ENCODE results near the gene CHTOP. TPM values are rescaled to one million over a fixed set of nuclear protein-coding genes. Genes with fewer than 3 reads are reported as not detected.
"Not testable (repeated sequence)": the region's sequence is repeated elsewhere in the genome, so short reads cannot be mapped to it uniquely, and the experiment has no call there.

The CHTOP gene
- polyA plus RNA-seq, 1 donor: 99.4 TPM

- no CpG with 5 or more reads among the region's 35 CpGs for WGBS (ENCODE audit: insufficient coverage, low lambda C conversion rate)
- no peaks in the 10 kb centered on the region for H3K27me3 ChIP-seq (ENCODE audit: control insufficient read depth, insufficient read depth, low read length)
- DNase-seq: peak; percentile 99 to 100
- H3K9me3 ChIP-seq (ENCODE audit: control insufficient read depth, low read depth, low read length): no peaks in the 10 kb centered on the region
- H3K4me1 ChIP-seq (ENCODE audit: control insufficient read depth, insufficient read depth, low read length): no peaks in the 10 kb centered on the region
- peak within 1 kb of the TSS; percentile 93 for H3K27ac ChIP-seq (ENCODE audit: low read length)
- peak within 1 kb of the TSS; percentile 78 for H3K4me3 ChIP-seq (ENCODE audit: low read length)
- H3K36me3 ChIP-seq (ENCODE audit: control insufficient read depth, insufficient read depth, low read length): peaks cover 27% of the 10 kb centered on the region
These were observed 37.2 kb downstream of the CHTOP start, which contains the start of gene ILF2 for GRCh38 chr1:153670859-153671627. Gene ILF2, minus strand, starts transcription at chr1:153670993. Its CDS starts 71 bp downstream, at chr1:153670922.

GRCh38 chr1:153671628-153672353 is 37.9 kb downstream of the CHTOP start:
- not testable (repeated sequence) for DNase-seq; H3K9me3 ChIP-seq (ENCODE audit: control insufficient read depth, low read depth, low read length); H3K4me1 ChIP-seq (ENCODE audit: control insufficient read depth, insufficient read depth, low read length); H3K27me3 ChIP-seq (ENCODE audit: control insufficient read depth, insufficient read depth, low read length)
- Histone ChIP-seq H3K27ac (ENCODE audit: low read length) (peak overlapping the region; percentile 93), H3K4me3 (ENCODE audit: low read length) (peak overlapping the region; percentile 73), H3K36me3 (ENCODE audit: control insufficient read depth, insufficient read depth, low read length) (peaks cover 19% of the 10 kb centered on the region)
- WGBS (ENCODE audit: insufficient coverage, low lambda C conversion rate): 19% methylated on average over 8 of the region's 28 CpGs

- Histone ChIP-seq H3K27me3 (ENCODE audit: control insufficient read depth, insufficient read depth, low read length) (peaks cover 10% of the 10 kb centered on the region), H3K27ac (ENCODE audit: low read length) (no peak overlapping the region), H3K36me3 (ENCODE audit: control insufficient read depth, insufficient read depth, low read length) (peaks cover 4% of the 10 kb centered on the region), H3K4me1 (ENCODE audit: control insufficient read depth, insufficient read depth, low read length) (peaks cover 8% of the 10 kb centered on the region), H3K9me3 (ENCODE audit: control insufficient read depth, low read depth, low read length) (peaks cover 2% of the 10 kb centered on the region), H3K4me3 (ENCODE audit: low read length) (no peak overlapping the region)
- WGBS (ENCODE audit: insufficient coverage, low lambda C conversion rate): no CpG with 5 or more reads among the region's 2 CpGs
- DNase-seq: no peak
These were observed 39.6 kb downstream of the CHTOP start for GRCh38 chr1:153673511-153673910.

GRCh38 chr1:153677718-153678518 is 44.1 kb downstream of the CHTOP start:
- no peak overlapping the region for H3K27ac ChIP-seq (ENCODE audit: low read length)
- H3K4me1 ChIP-seq (ENCODE audit: control insufficient read depth, insufficient read depth, low read length): peaks cover 12% of the 10 kb centered on the region

GRCh38 chr1:153678519-153679336 is 44.9 kb downstream of the CHTOP start, which contains the start of gene NPR1:
Gene NPR1, plus strand, starts transcription at chr1:153678688. Its CDS starts 421 bp downstream, at chr1:153679109.
- Histone ChIP-seq H3K9me3 (ENCODE audit: control insufficient read depth, low read depth, low read length) (peaks cover 5% of the 10 kb centered on the region), H3K36me3 (ENCODE audit: control insufficient read depth, insufficient read depth, low read length) (no peaks in the 10 kb centered on the region), H3K27ac (ENCODE audit: low read length) (no peak within 1 kb of the TSS), H3K4me3 (ENCODE audit: low read length) (peak within 1 kb of the TSS; percentile 26), H3K27me3 (ENCODE audit: control insufficient read depth, insufficient read depth, low read length) (peaks cover 49% of the 10 kb centered on the region), H3K4me1 (ENCODE audit: control insufficient read depth, insufficient read depth, low read length) (peaks cover 12% of the 10 kb centered on the region)
- 0% methylated on average over 6 of the region's 78 CpGs for WGBS (ENCODE audit: insufficient coverage, low lambda C conversion rate)
- peak in 1 of 2 donors; percentile 40 for DNase-seq

More at GRCh38 chr1:153677718-153678518, 44.1 kb downstream of the CHTOP start:
- DNase-seq: peak in 1 of 2 donors; percentile 40
- H3K27me3 ChIP-seq (ENCODE audit: control insufficient read depth, insufficient read depth, low read length): peaks cover 49% of the 10 kb centered on the region
- H3K4me3 ChIP-seq (ENCODE audit: low read length): peak overlapping the region; percentile 25
- peaks cover 5% of the 10 kb centered on the region for H3K9me3 ChIP-seq (ENCODE audit: control insufficient read depth, low read depth, low read length)
- no peaks in the 10 kb centered on the region for H3K36me3 ChIP-seq (ENCODE audit: control insufficient read depth, insufficient read depth, low read length)
- WGBS (ENCODE audit: insufficient coverage, low lambda C conversion rate): 0% methylated on average over 1 of the region's 29 CpGs

- H3K4me3 ChIP-seq (ENCODE audit: low read length): peak overlapping the region; percentile 26
- DNase-seq: peak in 1 of 2 donors; percentile 50
- H3K4me1 ChIP-seq (ENCODE audit: control insufficient read depth, insufficient read depth, low read length): peaks cover 12% of the 10 kb centered on the region
- H3K27ac ChIP-seq (ENCODE audit: low read length): no peak overlapping the region
- H3K36me3 ChIP-seq (ENCODE audit: control insufficient read depth, insufficient read depth, low read length): no peaks in the 10 kb centered on the region
- H3K27me3 ChIP-seq (ENCODE audit: control insufficient read depth, insufficient read depth, low read length): peaks cover 49% of the 10 kb centered on the region
- peaks cover 5% of the 10 kb centered on the region for H3K9me3 ChIP-seq (ENCODE audit: control insufficient read depth, low read depth, low read length)
- WGBS (ENCODE audit: insufficient coverage, low lambda C conversion rate): 30% methylated on average over 3 of the region's 73 CpGs
These were observed 45.7 kb downstream of the CHTOP start for GRCh38 chr1:153679337-153680119.

GRCh38 chr1:153680120-153680403 is 46.2 kb downstream of the CHTOP start:
- Histone ChIP-seq H3K27me3 (ENCODE audit: control insufficient read depth, insufficient read depth, low read length) (peaks cover 51% of the 10 kb centered on the region), H3K36me3 (ENCODE audit: control insufficient read depth, insufficient read depth, low read length) (no peaks in the 10 kb centered on the region), H3K9me3 (ENCODE audit: control insufficient read depth, low read depth, low read length) (peaks cover 5% of the 10 kb centered on the region), H3K4me1 (ENCODE audit: control insufficient read depth, insufficient read depth, low read length) (peaks cover 17% of the 10 kb centered on the region), H3K4me3 (ENCODE audit: low read length) (peak overlapping the region; percentile 26), H3K27ac (ENCODE audit: low read length) (no peak overlapping the region)
- WGBS (ENCODE audit: insufficient coverage, low lambda C conversion rate): 43% methylated on average over 1 of the region's 10 CpGs
- no peak for DNase-seq

GRCh38 chr1:153682730-153683129 is 48.9 kb downstream of the CHTOP start:
- H3K27ac ChIP-seq (ENCODE audit: low read length): no peak overlapping the region
- no peak overlapping the region for H3K4me3 ChIP-seq (ENCODE audit: low read length)
- peaks cover 49% of the 10 kb centered on the region for H3K27me3 ChIP-seq (ENCODE audit: control insufficient read depth, insufficient read depth, low read length)
- no peak for DNase-seq
- no peaks in the 10 kb centered on the region for H3K36me3 ChIP-seq (ENCODE audit: control insufficient read depth, insufficient read depth, low read length)
- peaks cover 5% of the 10 kb centered on the region for H3K9me3 ChIP-seq (ENCODE audit: control insufficient read depth, low read depth, low read length)
- peaks cover 17% of the 10 kb centered on the region for H3K4me1 ChIP-seq (ENCODE audit: control insufficient read depth, insufficient read depth, low read length)
- no CpG with 5 or more reads among the region's 7 CpGs for whole genome bisulfite sequencing (ENCODE audit: insufficient coverage, low lambda C conversion rate)

GRCh38 chr1:153683854-153684253 is 50.0 kb downstream of the CHTOP start:
- DNase-seq: peak in 1 of 2 donors; percentile 51
- Histone ChIP-seq H3K27ac (ENCODE audit: low read length) (no peak overlapping the region), H3K4me3 (ENCODE audit: low read length) (no peak overlapping the region), H3K9me3 (ENCODE audit: control insufficient read depth, low read depth, low read length) (peaks cover 3% of the 10 kb centered on the region), H3K36me3 (ENCODE audit: control insufficient read depth, insufficient read depth, low read length) (no peaks in the 10 kb centered on the region), H3K27me3 (ENCODE audit: control insufficient read depth, insufficient read depth, low read length) (peaks cover 38% of the 10 kb centered on the region), H3K4me1 (ENCODE audit: control insufficient read depth, insufficient read depth, low read length) (peaks cover 8% of the 10 kb centered on the region)
- WGBS (ENCODE audit: insufficient coverage, low lambda C conversion rate): 100% methylated on average over 1 of the region's 5 CpGs

All from large intestine (tissue), 3 donors.